GM18858 (cell line): ENCODE data around the gene PPEF2.

ENCODE experiments used
- ATAC-seq: cut with Tn5 transposase; IDR thresholded peaks from one replicate; pipeline ENCODE4 v1.9.1; 2021; ENCODE audit not compliant: unreplicated experiment

PPEF2 gene

GRCh38 chr4:75834095-75834771 is 68.0 kb downstream of the PPEF2 start:
- no peak for ATAC-seq

GRCh38 chr4:75831856-75832405 is 70.3 kb downstream of the PPEF2 start:
- no peak for ATAC-seq

GRCh38 chr4:75830906-75831305 is 71.3 kb downstream of the PPEF2 start:
- no peak for ATAC-seq

- ATAC-seq: no peak
Measured at GRCh38 chr4:75823812-75824211, 78.4 kb downstream of the PPEF2 start.

- no peak for ATAC-seq
Measured at GRCh38 chr4:75822416-75822815, 79.8 kb downstream of the PPEF2 start.

- no peak for ATAC-seq
Measured at GRCh38 chr4:75821966-75822365, 80.3 kb downstream of the PPEF2 start.

GRCh38 chr4:75821216-75821615 is 81.0 kb downstream of the PPEF2 start:
- ATAC-seq: no peak

- no peak for ATAC-seq
Measured at GRCh38 chr4:75820676-75821075, 81.6 kb downstream of the PPEF2 start.

- ATAC-seq: no peak
Measured at GRCh38 chr4:75820197-75820596, 82.1 kb downstream of the PPEF2 start.

GRCh38 chr4:75819121-75819520 is 83.1 kb downstream of the PPEF2 start:
- ATAC-seq: no peak

GRCh38 chr4:75817901-75818300 is 84.4 kb downstream of the PPEF2 start:
- ATAC-seq: no peak
